Esophagus (tissue), 2 donors: ENCODE data around the gene GRPEL2. TPM values are rescaled to one million over a fixed set of nuclear protein-coding genes. Genes with fewer than 3 reads are reported as not detected.

ENCODE experiments used
- H3K27ac ChIP-seq, 2 donors: one replicate each; pipeline ENCODE4 v1.5.1; 2013; ENCODE audit warnings: low read depth in 2 of 2, mild to moderate bottlenecking in 2 of 2, inconsistent platforms in 1 of 2, low read length in 1 of 2, moderate library complexity in 1 of 2
- H3K27me3 ChIP-seq, 2 donors: one replicate each; pipeline ENCODE4 v1.6.1; 2013; ENCODE audit warnings: low read length in 2 of 2, control low read depth in 1 of 2, mild to moderate bottlenecking in 1 of 2; ENCODE audit not compliant: insufficient read depth in 2 of 2, control insufficient read depth in 1 of 2
- H3K36me3 ChIP-seq, 2 donors: one replicate each; pipeline ENCODE4 v1.6.1; 2013; ENCODE audit warnings: low read length in 1 of 2; ENCODE audit not compliant: control insufficient read depth in 2 of 2, insufficient read depth in 2 of 2
- H3K4me1 ChIP-seq, 2 donors: one replicate each; pipeline ENCODE4 v1.6.1; 2013; ENCODE audit warnings: low read length in 1 of 2; ENCODE audit not compliant: control insufficient read depth in 2 of 2, insufficient read depth in 2 of 2
- H3K4me3 ChIP-seq, 2 donors: one replicate each; pipeline ENCODE4 v1.5.1; 2013; ENCODE audit warnings: low read length in 2 of 2, mild to moderate bottlenecking in 2 of 2, low read depth in 1 of 2, moderate library complexity in 1 of 2
- H3K9me3 ChIP-seq, 2 donors: one replicate each; pipeline ENCODE4 v1.6.1; 2013; ENCODE audit warnings: mild to moderate bottlenecking in 2 of 2, low read depth in 1 of 2, low read length in 1 of 2, moderate library complexity in 1 of 2; ENCODE audit not compliant: control insufficient read depth in 2 of 2, insufficient read depth in 1 of 2
- WGBS, 2 donors: extraction: QIAGEN DNeasy Blood & Tissue Kit; methylation state at CpG; one replicate each; pipeline ENCODE4 v1.1.7; 2013; 5-methylcytosine and 5-hydroxymethylcytosine counted together
- polyA plus RNA-seq, 2 donors: library from polyadenylated mRNA; stranded (reverse); fragments of 200-250 nt; gene quantifications; one replicate each; pipeline ENCODE4 v1.2.3, GENCODE V29; 2013
- donor health status: healthy with polysubstance abuse.
- donor health status: Bipolar disorder and iron deficiency.

The GRPEL2 gene
- polyA plus RNA-seq, 2 donors = 18.5 to 78.7 TPM

GRCh38 chr5:149362541-149362940 lies 17.2 kb downstream of the GRPEL2 start:
- no peaks in the 10 kb centered on the region for H3K36me3 ChIP-seq
- H3K4me1 ChIP-seq = peaks cover 9% of the 10 kb centered on the region in 2 donors
- no peaks in the 10 kb centered on the region for H3K27me3 ChIP-seq
- no peak overlapping the region for H3K27ac ChIP-seq
- 92% methylated on average over 12 of the region's 12 CpGs for WGBS, 2 donors
- H3K4me3 ChIP-seq = no peak overlapping the region
- H3K9me3 ChIP-seq = no peaks in the 10 kb centered on the region

GRCh38 chr5:149363358-149363757 lies 18.1 kb downstream of the GRPEL2 start:
- no peak overlapping the region for H3K4me3 ChIP-seq
- H3K9me3 ChIP-seq = no peaks in the 10 kb centered on the region
- peaks cover 7 to 12% of the 10 kb centered on the region in 2 donors for H3K4me1 ChIP-seq
- no peak overlapping the region for H3K27ac ChIP-seq
- H3K36me3 ChIP-seq = no peaks in the 10 kb centered on the region
- H3K27me3 ChIP-seq = no peaks in the 10 kb centered on the region

GRCh38 chr5:149363936-149364335 lies 18.6 kb downstream of the GRPEL2 start:
- WGBS, 2 donors = 93% methylated on average over 9 of the region's 9 CpGs
- H3K4me3 ChIP-seq = no peak overlapping the region
- no peaks in the 10 kb centered on the region for H3K27me3 ChIP-seq
- H3K36me3 ChIP-seq = no peaks in the 10 kb centered on the region
- peaks cover 6 to 12% of the 10 kb centered on the region in 2 donors for H3K4me1 ChIP-seq
- no peak overlapping the region for H3K27ac ChIP-seq
- H3K9me3 ChIP-seq = no peaks in the 10 kb centered on the region

- no peaks in the 10 kb centered on the region for H3K27me3 ChIP-seq
- H3K27ac ChIP-seq = no peak overlapping the region
- no peaks in the 10 kb centered on the region for H3K36me3 ChIP-seq
- H3K4me1 ChIP-seq = peaks cover 6 to 8% of the 10 kb centered on the region in 2 donors
- WGBS, 2 donors = 94 to 97% methylated on average over 2 of the region's 2 CpGs
- no peak overlapping the region for H3K4me3 ChIP-seq
- no peaks in the 10 kb centered on the region for H3K9me3 ChIP-seq
These were observed 19.4 kb downstream of the GRPEL2 start for GRCh38 chr5:149364719-149365118.

DNA sequence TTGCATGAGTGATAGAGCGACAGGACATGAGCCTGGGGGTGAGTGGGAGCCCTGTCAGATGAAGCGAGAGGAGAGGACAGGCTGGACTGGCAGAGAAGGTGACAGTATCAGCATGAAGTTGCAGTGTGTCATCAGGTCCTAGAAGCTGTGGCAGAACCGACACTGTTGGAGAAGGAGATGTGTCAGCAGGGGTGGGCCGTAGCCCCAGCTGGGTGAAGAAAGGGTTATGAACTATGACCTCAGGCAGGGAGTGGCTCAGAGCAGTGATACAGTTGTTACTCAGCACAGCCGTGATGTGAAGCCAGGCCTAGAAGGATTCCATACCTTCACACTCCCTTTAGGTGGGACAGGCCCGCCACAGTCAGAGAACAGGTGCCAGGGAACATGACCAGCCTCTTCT lies 20.1 kb downstream of the GRPEL2 start:
- Histone ChIP-seq H3K9me3 (no peaks in the 10 kb centered on the region), H3K36me3 (no peaks in the 10 kb centered on the region), H3K4me3 (no peak overlapping the region), H3K4me1 (peaks cover 6 to 8% of the 10 kb centered on the region in 2 donors), H3K27me3 (no peaks in the 10 kb centered on the region), H3K27ac (peak overlapping the region in 1 of 2 donors; percentile 11)
- WGBS, 2 donors = 80 to 82% methylated on average over 6 of the region's 6 CpGs

DNA sequence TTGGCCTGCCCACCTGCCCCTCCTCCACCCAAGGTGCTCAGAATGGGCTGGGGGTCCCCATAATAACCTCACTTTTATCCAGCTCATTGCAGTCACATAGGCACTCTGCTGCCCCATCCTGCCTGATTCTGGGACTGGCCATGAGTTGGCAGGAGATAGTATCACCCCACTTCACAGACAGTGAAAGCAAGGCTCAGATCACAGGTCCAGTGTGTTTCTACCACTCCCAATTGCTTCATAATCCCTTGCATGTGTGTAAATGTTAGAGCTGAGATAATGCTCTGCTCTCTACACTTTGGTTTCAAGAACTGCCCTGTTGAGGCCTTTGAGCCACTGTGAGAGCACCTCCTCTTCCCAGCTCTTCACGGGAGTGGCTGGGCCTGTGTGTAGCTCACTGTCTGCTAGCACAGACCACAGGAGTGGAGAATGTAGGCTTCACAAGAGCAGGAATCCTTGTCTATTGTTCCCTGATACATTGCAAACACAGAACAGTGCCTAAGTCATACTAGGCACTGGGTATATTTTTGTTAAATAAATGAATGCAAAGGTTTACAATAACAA lies 20.9 kb downstream of the GRPEL2 start:
- Histone ChIP-seq H3K9me3 (no peaks in the 10 kb centered on the region), H3K4me3 (no peak overlapping the region), H3K27me3 (no peaks in the 10 kb centered on the region), H3K4me1 (peaks cover 8 to 9% of the 10 kb centered on the region in 2 donors), H3K36me3 (no peaks in the 10 kb centered on the region), H3K27ac (peak overlapping the region; percentile 11 to 16)
- WGBS, 2 donors = 77 to 86% methylated on average over 1 of the region's 1 CpG

GRCh38 chr5:149367249-149367971 lies 22.1 kb downstream of the GRPEL2 start:
- Histone ChIP-seq H3K27me3 (no peaks in the 10 kb centered on the region), H3K4me1 (peaks cover 8 to 9% of the 10 kb centered on the region in 2 donors), H3K9me3 (no peaks in the 10 kb centered on the region), H3K27ac (peak overlapping the region in 1 of 2 donors; percentile 33), H3K36me3 (no peaks in the 10 kb centered on the region), H3K4me3 (no peak overlapping the region)
- 41 to 42% methylated on average over 14 of the region's 14 CpGs for WGBS, 2 donors

DNA sequence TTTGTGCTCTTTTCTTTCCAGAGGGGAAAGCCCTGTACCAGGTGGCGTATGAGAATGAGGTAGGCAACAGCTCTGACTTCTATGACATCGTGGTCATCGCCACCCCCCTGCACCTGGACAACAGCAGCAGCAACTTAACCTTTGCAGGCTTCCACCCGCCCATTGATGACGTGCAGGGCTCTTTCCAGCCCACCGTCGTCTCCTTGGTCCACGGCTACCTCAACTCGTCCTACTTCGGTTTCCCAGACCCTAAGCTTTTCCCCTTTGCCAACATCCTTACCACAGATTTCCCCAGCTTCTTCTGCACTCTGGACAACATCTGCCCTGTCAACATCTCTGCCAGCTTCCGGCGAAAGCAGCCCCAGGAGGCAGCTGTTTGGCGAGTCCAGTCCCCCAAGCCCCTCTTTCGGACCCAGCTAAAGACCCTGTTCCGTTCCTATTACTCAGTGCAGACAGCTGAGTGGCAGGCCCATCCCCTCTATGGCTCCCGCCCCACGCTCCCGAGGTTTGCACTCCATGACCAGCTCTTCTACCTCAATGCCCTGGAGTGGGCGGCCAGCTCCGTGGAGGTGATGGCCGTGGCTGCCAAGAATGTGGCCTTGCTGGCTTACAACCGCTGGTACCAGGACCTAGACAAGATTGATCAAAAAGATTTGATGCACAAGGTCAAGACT lies 22.8 kb downstream of the GRPEL2 start:
- Histone ChIP-seq H3K27me3 (no peaks in the 10 kb centered on the region), H3K4me1 (peaks cover 8 to 9% of the 10 kb centered on the region in 2 donors), H3K9me3 (no peaks in the 10 kb centered on the region), H3K36me3 (no peaks in the 10 kb centered on the region), H3K4me3 (no peak overlapping the region), H3K27ac (no peak overlapping the region)
- 85 to 88% methylated on average over 22 of the region's 22 CpGs for WGBS, 2 donors

DNA sequence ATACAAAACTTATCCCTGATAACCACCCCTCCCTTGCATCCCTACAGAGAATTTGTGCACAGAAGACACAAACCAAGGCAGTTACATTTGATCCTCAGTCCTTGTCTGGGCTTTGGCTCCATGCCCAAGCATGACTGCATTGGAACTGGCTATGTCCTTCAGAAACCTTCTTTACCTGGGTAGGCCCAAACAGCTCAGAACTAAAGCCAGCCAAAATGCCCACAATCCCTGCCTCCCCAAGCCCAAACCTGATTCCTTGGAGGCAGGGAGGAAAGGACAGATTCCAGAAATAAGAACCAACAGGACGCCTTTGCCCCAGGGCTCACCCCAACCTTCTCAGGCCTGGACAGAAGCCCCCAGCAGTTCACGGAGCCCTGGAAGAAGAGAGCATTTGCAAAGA lies 25.6 kb downstream of the GRPEL2 start:
- H3K36me3 ChIP-seq = no peaks in the 10 kb centered on the region
- no peak overlapping the region for H3K4me3 ChIP-seq
- 57 to 74% methylated on average over 2 of the region's 2 CpGs for WGBS, 2 donors
- H3K4me1 ChIP-seq = peaks cover 6 to 8% of the 10 kb centered on the region in 2 donors
- H3K9me3 ChIP-seq = no peaks in the 10 kb centered on the region
- H3K27me3 ChIP-seq = no peaks in the 10 kb centered on the region
- H3K27ac ChIP-seq = no peak overlapping the region
